Stimulated activated naive CD8-positive, alpha-beta T cell treated with anti-CD3 and anti-CD28 coated beads, Interleukin-15, Interleukin-2, amounts not matched to agents 100 ng/mL and 50 ng/mL, for 24 hours (primary cell): Measurements from ENCODE around the gene ATP13A4.

Experiments used
- H3K27ac Mint-ChIP-seq: one replicate; pipeline ENCODE4 v1.8.0; 2021; ENCODE audit warnings: mild to moderate bottlenecking, mixed read lengths
- H3K27me3 Mint-ChIP-seq: one replicate; pipeline ENCODE4 v1.8.0; 2021; ENCODE audit warnings: mixed read lengths
- H3K36me3 Mint-ChIP-seq: one replicate; pipeline ENCODE4 v1.8.0; 2021; ENCODE audit warnings: low read depth, mixed read lengths
- H3K4me1 Mint-ChIP-seq: one replicate; pipeline ENCODE4 v1.8.0; 2021; ENCODE audit warnings: low read depth, mixed read lengths
- H3K4me3 Mint-ChIP-seq: one replicate; pipeline ENCODE4 v1.8.0; 2021; ENCODE audit warnings: mild to moderate bottlenecking, mixed read lengths
- H3K9me3 Mint-ChIP-seq: one replicate; pipeline ENCODE4 v1.8.0; 2021; ENCODE audit warnings: mixed read lengths

Gene ATP13A4

GRCh38 chr3:193367868-193368267 is 186.8 kb downstream of the ATP13A4 start:
- no peaks in the 10 kb centered on the region for H3K4me1 Mint-ChIP-seq
- H3K9me3 Mint-ChIP-seq = no peaks in the 10 kb centered on the region
- no peak overlapping the region for H3K4me3 Mint-ChIP-seq
- H3K27me3 Mint-ChIP-seq = peaks cover 18% of the 10 kb centered on the region
- H3K36me3 Mint-ChIP-seq = no peaks in the 10 kb centered on the region
- H3K27ac Mint-ChIP-seq = no peak overlapping the region

GRCh38 chr3:193357291-193357690 is 197.4 kb downstream of the ATP13A4 start:
- no peaks in the 10 kb centered on the region for H3K9me3 Mint-ChIP-seq
- no peak overlapping the region for H3K4me3 Mint-ChIP-seq
- peaks cover 7% of the 10 kb centered on the region for H3K27me3 Mint-ChIP-seq
- no peak overlapping the region for H3K27ac Mint-ChIP-seq
- no peaks in the 10 kb centered on the region for H3K36me3 Mint-ChIP-seq
- H3K4me1 Mint-ChIP-seq = no peaks in the 10 kb centered on the region

GRCh38 chr3:193354423-193354822 is 200.3 kb downstream of the ATP13A4 start:
- no peaks in the 10 kb centered on the region for H3K36me3 Mint-ChIP-seq
- no peaks in the 10 kb centered on the region for H3K9me3 Mint-ChIP-seq
- H3K4me3 Mint-ChIP-seq = no peak overlapping the region
- peaks cover 4% of the 10 kb centered on the region for H3K27me3 Mint-ChIP-seq
- no peak overlapping the region for H3K27ac Mint-ChIP-seq
- no peaks in the 10 kb centered on the region for H3K4me1 Mint-ChIP-seq
